SK-N-SH (cell line): ENCODE data around the gene GALNTL6. TPM values are rescaled to one million over a fixed set of nuclear protein-coding genes. Genes with fewer than 3 reads are reported as not detected.

Source experiments
- CTCF ChIA-PET: fragments of 300-600, 350-600 bp; formaldehyde crosslinking; extraction: SDS; loops from one replicate; lab custom pipeline; 2021; lab: Yijun Ruan, JAX
- POLR2A ChIA-PET: fragments of 350-600 bp; sonication (Branson Sonifier 250); formaldehyde crosslinking; extraction: SDS; loops from one replicate; lab custom pipeline; 2020; ENCODE audit warnings: antibody characterized with exemption, inconsistent platforms; lab: Yijun Ruan, JAX
- DNase-seq: peaks from one replicate; pipeline ENCODE4 v3.0.0; 2012
- H2AFZ ChIP-seq: fragments of 200-600 bp; sonication (generic); 2 replicates; pipeline ENCODE4 v1.8.1; 2016; ENCODE audit warnings: antibody characterized with exemption, mild to moderate bottlenecking, low read depth
- H3F3A ChIP-seq: fragments of 200-600 bp; sonication (generic); replicated peaks from 2 replicates; pipeline ENCODE3; 2016; ENCODE audit warnings: antibody characterized with exemption, mild to moderate bottlenecking; ENCODE audit not compliant: insufficient read depth
- H3K27ac ChIP-seq, 2 experiments: fragments of 200-500 bp in 1 of 2; fragments of 200-600 bp in 1 of 2; sonication (Bioruptor generic) in 1 of 2; sonication (generic), shearing (Covaris generic) in 1 of 2; 2 replicates each; pipeline versions ENCODE4 v1.5.1 to v1.6.1; 2014 to 2016; ENCODE audit warnings: low read depth in 2 of 2, inconsistent platforms in 1 of 2, low read length in 1 of 2, mild to moderate bottlenecking in 1 of 2, mixed read lengths in 1 of 2
- H3K27me3 ChIP-seq: fragments of 200-600 bp; sonication (generic), shearing (Covaris generic); 2 replicates; pipeline ENCODE4 v1.6.1; 2016; ENCODE audit warnings: mixed run types; ENCODE audit not compliant: insufficient read depth
- H3K36me3 ChIP-seq, 2 experiments: fragments of 200-500 bp in 1 of 2; fragments of 200-600 bp in 1 of 2; sonication (Bioruptor generic) in 1 of 2; sonication (generic) in 1 of 2; replicated peaks in 1 of 2; 2 replicates each; pipeline versions ENCODE3 to v1.5.1; 2014 to 2016; ENCODE audit warnings: low read length in 1 of 2, mild to moderate bottlenecking in 1 of 2; ENCODE audit not compliant: insufficient read depth in 2 of 2, control insufficient read depth in 1 of 2
- H3K4me1 ChIP-seq, 2 experiments: fragments of 200-500 bp in 1 of 2; fragments of 200-600 bp in 1 of 2; sonication (Bioruptor generic) in 1 of 2; sonication (generic), shearing (Covaris generic) in 1 of 2; 2 replicates each; pipeline versions ENCODE4 v1.5.1 to v1.6.1; 2014 to 2016; ENCODE audit warnings: low read depth in 1 of 2, low read length in 1 of 2, mixed run types in 1 of 2; ENCODE audit not compliant: insufficient read depth in 2 of 2, control insufficient read depth in 1 of 2
- H3K4me2 ChIP-seq: fragments of 200-600 bp; sonication (generic), shearing (Covaris generic); 2 replicates; pipeline ENCODE4 v1.6.1; 2017; ENCODE audit warnings: mixed run types
- H3K4me3 ChIP-seq, 2 experiments: fragments of 200-500 bp in 1 of 2; fragments of 200-600 bp in 1 of 2; sonication (Bioruptor generic) in 1 of 2; sonication (generic), shearing (Covaris generic) in 1 of 2; 2 replicates each; pipeline versions ENCODE4 v1.5.1 to v1.8.1; 2014 to 2016; ENCODE audit warnings: low read depth in 2 of 2, inconsistent platforms in 1 of 2, low read length in 1 of 2, mild to moderate bottlenecking in 1 of 2, mixed read lengths in 1 of 2, moderate library complexity in 1 of 2
- H3K79me2 ChIP-seq: fragments of 200-600 bp; sonication (generic); 2 replicates; pipeline ENCODE4 v1.8.1; 2017; ENCODE audit warnings: mild to moderate bottlenecking; ENCODE audit not compliant: insufficient read depth
- H3K9ac ChIP-seq: fragments of 200-600 bp; sonication (generic); 2 replicates; pipeline ENCODE4 v1.6.1; 2017; ENCODE audit warnings: mixed run types
- H3K9me2 ChIP-seq: fragments of 200-600 bp; sonication (generic); 2 replicates; pipeline ENCODE4 v1.6.1; 2017; ENCODE audit warnings: mixed run types
- H3K9me3 ChIP-seq: fragments of 200-600 bp; sonication (generic); 2 replicates; pipeline ENCODE4 v1.6.1; 2017; ENCODE audit warnings: mixed run types, mild to moderate bottlenecking, moderate library complexity
- H4K20me1 ChIP-seq: fragments of 200-600 bp; sonication (generic); 2 replicates; pipeline ENCODE4 v1.6.1; 2017; ENCODE audit warnings: mild to moderate bottlenecking, mixed run types; ENCODE audit not compliant: insufficient read depth
- ELF1 ChIP-seq: IDR thresholded peaks from 2 replicates; pipeline ENCODE4 v1.4.0; 2012
- EP300 ChIP-seq, 2 experiments: IDR thresholded peaks; 2 replicates each; pipeline versions ENCODE4 v1.4.0 to v1.6.1; 2012; ENCODE audit warnings: borderline replicate concordance in 1 of 2, low read depth in 1 of 2, low read length in 1 of 2
- EZH2phosphoT487 ChIP-seq: fragments of 200-600 bp; sonication (generic); IDR thresholded peaks from 2 replicates; pipeline ENCODE4 v1.6.1; 2017; ENCODE audit warnings: low read depth, mixed run types, mild to moderate bottlenecking, antibody characterized with exemption, moderate library complexity, borderline replicate concordance
- FOSL2 ChIP-seq: IDR thresholded peaks from 2 replicates; pipeline ENCODE4 v1.4.0; 2012; ENCODE audit warnings: low read depth, mild to moderate bottlenecking, moderate library complexity, borderline replicate concordance
- FOXJ3 ChIP-seq: sonication (generic); formaldehyde crosslinking; IDR thresholded peaks from 2 replicates; pipeline ENCODE4 v1.5.1; 2020; ENCODE audit warnings: mild to moderate bottlenecking, missing genetic modification reagents
- JUND ChIP-seq: IDR thresholded peaks from 2 replicates; pipeline ENCODE4 v1.4.0; 2012
- MAX ChIP-seq: IDR thresholded peaks from 2 replicates; pipeline ENCODE4 v1.4.0; 2012; ENCODE audit warnings: low read depth
- MEF2A ChIP-seq: IDR thresholded peaks from 2 replicates; pipeline ENCODE4 v1.4.0; 2012; ENCODE audit warnings: low read depth, borderline replicate concordance
- NRF1 ChIP-seq: IDR thresholded peaks from 2 replicates; pipeline ENCODE4 v1.6.1; 2012; ENCODE audit warnings: low read depth, mild to moderate bottlenecking, low read length
- POLR2AphosphoS5 ChIP-seq: IDR thresholded peaks from 2 replicates; pipeline ENCODE4 v1.6.1; 2012; ENCODE audit warnings: low read depth, low read length
- REST ChIP-seq: IDR thresholded peaks from 2 replicates; pipeline ENCODE4 v1.6.1; 2012; ENCODE audit warnings: mild to moderate bottlenecking, low read depth, low read length, moderate library complexity
- RFX5 ChIP-seq: IDR thresholded peaks from 2 replicates; pipeline ENCODE4 v1.6.1; 2012; ENCODE audit warnings: mild to moderate bottlenecking, improper control_type of control experiment, low read length
- RXRA ChIP-seq: IDR thresholded peaks from 2 replicates; pipeline ENCODE4 v1.4.0; 2012; ENCODE audit warnings: low read depth, mild to moderate bottlenecking, borderline replicate concordance
- SMC3 ChIP-seq: IDR thresholded peaks from 2 replicates; pipeline ENCODE4 v1.6.1; 2012; ENCODE audit warnings: low read depth, low read length, improper control_type of control experiment
- TAF1 ChIP-seq: IDR thresholded peaks from 2 replicates; pipeline ENCODE4 v1.6.1; 2012; ENCODE audit warnings: low read depth, mild to moderate bottlenecking, low read length, moderate library complexity, borderline replicate concordance
- TEAD4 ChIP-seq: IDR thresholded peaks from 2 replicates; pipeline ENCODE4 v1.4.0; 2012; ENCODE audit warnings: mild to moderate bottlenecking, borderline replicate concordance; ENCODE audit not compliant: insufficient read depth
- USF1 ChIP-seq: IDR thresholded peaks from 2 replicates; pipeline ENCODE4 v1.4.0; 2012; ENCODE audit warnings: low read depth, borderline replicate concordance
- USF2 ChIP-seq: fragments of 150-350 bp; IDR thresholded peaks from 2 replicates; pipeline ENCODE4 v1.6.1; 2017; ENCODE audit warnings: antibody characterized with exemption, low read length, low read depth, borderline replicate concordance
- WGBS: methylation state at CpG from one replicate; pipeline ENCODE4 v1.1.6; 2017; ENCODE audit warnings: low lambda C conversion rate; 5-methylcytosine and 5-hydroxymethylcytosine counted together
- polyA plus RNA-seq, 3 experiments: library from polyadenylated mRNA; depleted of rRNA; stranded (reverse); fragments of >200 nt; gene quantifications; 2 replicates each; pipeline ENCODE4 v1.2.3, GENCODE V29; 2012

The GALNTL6 gene
- polyA plus RNA-seq, 1 of the 3 experiments (the other 2 are of a cell fraction): 0.07 TPM

GRCh38 chr4:172899861-172900260, 1086.7 kb downstream of the GALNTL6 start:
- no peaks in the 10 kb centered on the region for H3F3A ChIP-seq
- no peak overlapping the region for H3K4me2 ChIP-seq
- TF ChIP-seq USF2 (no peak), POLR2AphosphoS5 (no peak), MEF2A (no peak), TEAD4 (no peak), RXRA (no peak), REST (no peak), FOSL2 (no peak), JUND (no peak), ELF1 (no peak), TAF1 (no peak), RFX5 (no peak), NRF1 (no peak)
- no peaks in the 10 kb centered on the region for H3K9me2 ChIP-seq
- POLR2A ChIA-PET: no interaction called here
- CTCF ChIA-PET: no interaction called here
- no peaks in the 10 kb centered on the region for H3K9me3 ChIP-seq
- H2AFZ ChIP-seq: no peak overlapping the region
- H3K27me3 ChIP-seq: no peaks in the 10 kb centered on the region
- H3K36me3 ChIP-seq: no peaks in the 10 kb centered on the region
- no peaks in the 10 kb centered on the region for H4K20me1 ChIP-seq
- no peak overlapping the region for H3K9ac ChIP-seq
- no peak overlapping the region for H3K4me3 ChIP-seq
- DNase-seq: no peak
- H3K79me2 ChIP-seq: no peaks in the 10 kb centered on the region
- H3K27ac ChIP-seq: no peak overlapping the region
- 87% methylated on average over 4 of the region's 4 CpGs for WGBS
- no peaks in the 10 kb centered on the region; a peak in 1 of 4 replicates for H3K4me1 ChIP-seq

- no peak overlapping the region for H3K27ac ChIP-seq
- POLR2A ChIA-PET: no interaction called here
- no peak overlapping the region for H3K4me2 ChIP-seq
- no peak overlapping the region for H3K4me3 ChIP-seq
- no peak overlapping the region for H2AFZ ChIP-seq
- WGBS: 24% methylated on average over 4 of the region's 4 CpGs
- no peaks in the 10 kb centered on the region; a peak in 1 of 4 replicates for H3K4me1 ChIP-seq
- no peaks in the 10 kb centered on the region for H3F3A ChIP-seq
- no peak overlapping the region for H3K9ac ChIP-seq
- CTCF ChIA-PET: no interaction called here
- no peaks in the 10 kb centered on the region for H3K36me3 ChIP-seq
- H3K79me2 ChIP-seq: no peaks in the 10 kb centered on the region
- no peaks in the 10 kb centered on the region for H4K20me1 ChIP-seq
- H3K27me3 ChIP-seq: no peaks in the 10 kb centered on the region
- no peaks in the 10 kb centered on the region for H3K9me3 ChIP-seq
- no peaks in the 10 kb centered on the region for H3K9me2 ChIP-seq
- no peak for DNase-seq
- TF ChIP-seq FOXJ3 (no peak), EP300 (IDR thresholded peaks at IDR 0.05; ENCODE audit: borderline replicate concordance in 1 of 2, low read depth in 1 of 2, low read length in 1 of 2) (no peak), USF1 (no peak), SMC3 (no peak), EZH2phosphoT487 (no peak), REST (no peak), MAX (no peak), NRF1 (no peak), RXRA (no peak), USF2 (no peak)
Observed at GRCh38 chr4:172900900-172901299, 1087.7 kb downstream of the GALNTL6 start.
